SHP77 treated with DMSO at 0.1 percent for 48 hours (cell line): ENCODE data around the gene MUC16.

Experiments
- DNase-seq: peaks from one replicate; lab custom pipeline; 2025; lab: John Stamatoyannopoulos, UW

Gene MUC16

GRCh38 chr19:9008667-9009066 lies 1.5 kb downstream of the MUC16 start:
- DNase-seq: no peak

- DNase-seq: no peak
These were observed 9.3 kb downstream of the MUC16 start for GRCh38 chr19:9000933-9001332.

- DNase-seq: no peak
These were observed 22.0 kb downstream of the MUC16 start for GRCh38 chr19:8988204-8988603.

- no peak for DNase-seq
These were observed 23.9 kb downstream of the MUC16 start for GRCh38 chr19:8986296-8986695.

- DNase-seq: no peak
These were observed 36.6 kb downstream of the MUC16 start for GRCh38 chr19:8973501-8974091.

GRCh38 chr19:8965887-8966286 lies 44.3 kb downstream of the MUC16 start:
- no peak for DNase-seq
